CD4-positive, CD25-positive, alpha-beta regulatory T cell (primary cell): Measurements from ENCODE around the gene PEX7. TPM values are rescaled to one million over a fixed set of nuclear protein-coding genes. Genes with fewer than 3 reads are reported as not detected.

Experiments used
- ATAC-seq, 2 donors: fragments of 150-1000 bp; cut with Tn5 transposase; one replicate each; pipeline ENCODE4 v1.10.0; 2021; ENCODE audit warnings: low read depth in 2 of 2, moderate number of reproducible peaks in 2 of 2, moderate library complexity in 1 of 2
- DNase-seq, 3 donors: peaks; one replicate each; pipeline versions ENCODE4 v3.0.0 to v3.0.0-alpha.2; 2012 to 2022; ENCODE audit warnings: mixed read lengths in 1 of 3
- H3K27ac ChIP-seq: one replicate; pipeline ENCODE4 v1.7.0; 2013; ENCODE audit warnings: mild to moderate bottlenecking, low read length; ENCODE audit not compliant: insufficient read depth, poor library complexity, severe bottlenecking
- H3K27me3 ChIP-seq: one replicate; pipeline ENCODE4 v1.7.0; 2013; ENCODE audit warnings: low read length; ENCODE audit not compliant: control insufficient read depth, insufficient read depth
- H3K36me3 ChIP-seq: one replicate; pipeline ENCODE4 v1.7.0; 2013; ENCODE audit warnings: mild to moderate bottlenecking, low read length, moderate library complexity; ENCODE audit not compliant: control insufficient read depth, insufficient read depth
- H3K4me1 ChIP-seq: 2 replicates; pipeline ENCODE4 v1.7.0; 2013; ENCODE audit warnings: mild to moderate bottlenecking, low read length; ENCODE audit not compliant: insufficient read depth, control insufficient read depth, poor library complexity, severe bottlenecking
- H3K4me3 ChIP-seq: one replicate; pipeline ENCODE4 v1.7.0; 2013; ENCODE audit warnings: low read depth, mild to moderate bottlenecking, low read length, moderate library complexity
- H3K9me3 ChIP-seq, 2 experiments: 1 replicate in 1 of 2; 2 replicates in 1 of 2; pipeline ENCODE4 v1.7.0; 2013; ENCODE audit warnings: low read length in 2 of 2, mild to moderate bottlenecking in 1 of 2, moderate library complexity in 1 of 2; ENCODE audit not compliant: control insufficient read depth in 2 of 2
- H3K27ac Mint-ChIP-seq, 3 donors: one replicate each; pipeline ENCODE4 v1.8.0; 2020 to 2022; ENCODE audit warnings: mild to moderate bottlenecking in 3 of 3, mixed read lengths in 3 of 3, moderate library complexity in 2 of 3
- H3K27me3 Mint-ChIP-seq: one replicate; pipeline ENCODE4 v1.8.0; 2022; ENCODE audit warnings: mild to moderate bottlenecking, mixed read lengths
- H3K36me3 Mint-ChIP-seq: one replicate; pipeline ENCODE4 v1.8.0; 2020; ENCODE audit warnings: mixed read lengths
- H3K4me1 Mint-ChIP-seq, 4 donors: one replicate each; pipeline ENCODE4 v1.8.0; 2020 to 2022; ENCODE audit warnings: mixed read lengths in 4 of 4, mild to moderate bottlenecking in 1 of 4
- H3K4me3 Mint-ChIP-seq, 4 donors: one replicate each; pipeline ENCODE4 v1.8.0; 2020 to 2022; ENCODE audit warnings: mild to moderate bottlenecking in 4 of 4, mixed read lengths in 4 of 4, moderate library complexity in 3 of 4
- H3K9me3 Mint-ChIP-seq, 7 donors: one replicate each; pipeline ENCODE4 v1.8.0; 2020 to 2022; ENCODE audit warnings: mixed read lengths in 7 of 7, mild to moderate bottlenecking in 3 of 7, moderate library complexity in 2 of 7
- polyA plus RNA-seq, 4 donors: library from polyadenylated mRNA; unstranded; fragments of 300-500 nt; fragmentation: Illumina TruSeq; gene quantifications; one replicate each; pipeline ENCODE4 v1.2.3, GENCODE V29; 2021
- total RNA-seq: library from RNA; stranded (reverse); gene quantifications from one replicate; pipeline ENCODE4 v1.2.3, GENCODE V29; 2022

Gene PEX7
- 4.1 TPM for total RNA-seq
- polyA plus RNA-seq: 1 to 10 TPM; 4.8 to 9.4 (median 6.3) TPM

GRCh38 chr6:136822376-136823127 is at the start of gene PEX7:
PEX7 (plus strand) TSS chr6:136822592; CDS start chr6:136822666, 74 bp downstream.
- Histone ChIP-seq H3K36me3 (peaks cover 9% of the 10 kb centered on the region), H3K9me3 (no peaks in the 10 kb centered on the region), H3K4me1 (peaks cover 10% of the 10 kb centered on the region), H3K4me3 (peak within 1 kb of the TSS; percentile 96), H3K27ac (peak within 1 kb of the TSS; percentile 89), H3K27me3 (peaks cover 2% of the 10 kb centered on the region)
- peaks cover 23 to 46% (median 32%) of the 10 kb centered on the region in 4 donors for H3K4me1 Mint-ChIP-seq
- H3K27me3 Mint-ChIP-seq: peaks cover 4% of the 10 kb centered on the region
- H3K27ac Mint-ChIP-seq: peak within 1 kb of the TSS; percentile 95 to 98 (median 98)
- peak; percentile 80 to 95 (median 93) for DNase-seq
- ATAC-seq: peak; percentile 95
- peaks cover 25% of the 10 kb centered on the region for H3K36me3 Mint-ChIP-seq
- H3K4me3 Mint-ChIP-seq: peak within 1 kb of the TSS; percentile 88 to 97 (median 93)
- peaks cover 0 to 1% (median 0%) of the 10 kb centered on the region in 7 donors for H3K9me3 Mint-ChIP-seq

- H3K4me3 ChIP-seq: no peak overlapping the region
- Mint-ChIP-seq H3K27ac (peak overlapping the region; percentile 45 to 94 (median 81)), H3K27me3 (no peaks in the 10 kb centered on the region), H3K9me3 (no peaks in the 10 kb centered on the region), H3K36me3 (peaks cover 17% of the 10 kb centered on the region), H3K4me3 (peak overlapping the region in 3 of 4 donors; percentile 43 to 47 (median 44)), H3K4me1 (peaks cover 49 to 85% (median 65%) of the 10 kb centered on the region in 4 donors)
- peaks cover 40% of the 10 kb centered on the region for H3K4me1 ChIP-seq
- no peak overlapping the region for H3K27ac ChIP-seq
- peaks cover 4% of the 10 kb centered on the region for H3K36me3 ChIP-seq
- DNase-seq (no peak), ATAC-seq (peak in 1 of 2 donors; percentile 16)
- H3K27me3 ChIP-seq: no peaks in the 10 kb centered on the region
- H3K9me3 ChIP-seq: no peaks in the 10 kb centered on the region
Measured at GRCh38 chr6:136772685-136773472, 49.5 kb upstream of the PEX7 start.

- Mint-ChIP-seq H3K4me3 (peak overlapping the region in 2 of 4 donors; percentile 44 to 47), H3K9me3 (no peaks in the 10 kb centered on the region), H3K36me3 (peaks cover 17% of the 10 kb centered on the region), H3K4me1 (peaks cover 49 to 83% (median 63%) of the 10 kb centered on the region in 4 donors), H3K27me3 (no peaks in the 10 kb centered on the region), H3K27ac (peak overlapping the region; percentile 45 to 94 (median 81))
- DNase-seq (no peak), ATAC-seq (no peak)
- Histone ChIP-seq H3K27ac (no peak overlapping the region), H3K9me3 (no peaks in the 10 kb centered on the region), H3K4me3 (no peak overlapping the region), H3K27me3 (no peaks in the 10 kb centered on the region), H3K4me1 (peaks cover 38% of the 10 kb centered on the region), H3K36me3 (peaks cover 4% of the 10 kb centered on the region)
Measured at GRCh38 chr6:136773473-136773796, 49.0 kb upstream of the PEX7 start.

- Histone ChIP-seq H3K9me3 (no peaks in the 10 kb centered on the region), H3K27me3 (no peaks in the 10 kb centered on the region), H3K4me1 (peaks cover 38% of the 10 kb centered on the region), H3K27ac (no peak overlapping the region), H3K36me3 (peaks cover 4% of the 10 kb centered on the region), H3K4me3 (peak overlapping the region; percentile 35)
- Mint-ChIP-seq H3K9me3 (no peaks in the 10 kb centered on the region), H3K36me3 (peaks cover 17% of the 10 kb centered on the region), H3K27ac (peak overlapping the region; percentile 45 to 81 (median 57)), H3K4me1 (peaks cover 50 to 79% (median 59%) of the 10 kb centered on the region in 4 donors), H3K4me3 (peak overlapping the region in 2 of 4 donors; percentile 41 to 50), H3K27me3 (no peaks in the 10 kb centered on the region)
- ATAC-seq (no peak), DNase-seq (no peak)
Measured at GRCh38 chr6:136774228-136775041, 48.0 kb upstream of the PEX7 start.

GRCh38 chr6:136775081-136775480 is 47.3 kb upstream of the PEX7 start:
- H3K36me3 ChIP-seq: peaks cover 4% of the 10 kb centered on the region
- H3K9me3 ChIP-seq: no peaks in the 10 kb centered on the region
- Mint-ChIP-seq H3K9me3 (no peaks in the 10 kb centered on the region), H3K36me3 (peaks cover 17% of the 10 kb centered on the region), H3K4me1 (peaks cover 50 to 84% (median 64%) of the 10 kb centered on the region in 4 donors), H3K27ac (peak overlapping the region in 1 of 3 donors; percentile 57), H3K4me3 (peak overlapping the region in 2 of 4 donors; percentile 35 to 50), H3K27me3 (no peaks in the 10 kb centered on the region)
- no peak for ATAC-seq
- H3K4me3 ChIP-seq: no peak overlapping the region
- no peak for DNase-seq
- no peaks in the 10 kb centered on the region for H3K27me3 ChIP-seq
- no peak overlapping the region for H3K27ac ChIP-seq
- H3K4me1 ChIP-seq: peaks cover 43% of the 10 kb centered on the region

GRCh38 chr6:136775548-136775947 is 46.8 kb upstream of the PEX7 start:
- Histone ChIP-seq H3K4me3 (no peak overlapping the region), H3K9me3 (no peaks in the 10 kb centered on the region), H3K36me3 (peaks cover 4% of the 10 kb centered on the region), H3K27me3 (no peaks in the 10 kb centered on the region), H3K4me1 (peaks cover 43% of the 10 kb centered on the region), H3K27ac (no peak overlapping the region)
- Mint-ChIP-seq H3K4me3 (peak overlapping the region in 3 of 4 donors; percentile 4 to 35 (median 21)), H3K27ac (no peak overlapping the region), H3K9me3 (no peaks in the 10 kb centered on the region), H3K4me1 (peaks cover 50 to 81% (median 65%) of the 10 kb centered on the region in 4 donors), H3K36me3 (peaks cover 17% of the 10 kb centered on the region), H3K27me3 (no peaks in the 10 kb centered on the region)
- ATAC-seq (no peak), DNase-seq (no peak)

GRCh38 chr6:136777651-136778050 is 44.7 kb upstream of the PEX7 start:
- no peak for DNase-seq
- H3K27me3 ChIP-seq: no peaks in the 10 kb centered on the region
- H3K36me3 ChIP-seq: no peaks in the 10 kb centered on the region
- no peak overlapping the region for H3K4me3 Mint-ChIP-seq
- no peaks in the 10 kb centered on the region for H3K9me3 ChIP-seq
- peaks cover 50 to 83% (median 67%) of the 10 kb centered on the region in 4 donors for H3K4me1 Mint-ChIP-seq
- H3K4me1 ChIP-seq: peaks cover 39% of the 10 kb centered on the region
- H3K27ac ChIP-seq: no peak overlapping the region
- H3K27ac Mint-ChIP-seq: peak overlapping the region in 1 of 3 donors; percentile 8
- ATAC-seq: no peak
- no peaks in the 10 kb centered on the region for H3K27me3 Mint-ChIP-seq
- H3K36me3 Mint-ChIP-seq: peaks cover 20% of the 10 kb centered on the region
- no peak overlapping the region for H3K4me3 ChIP-seq
- H3K9me3 Mint-ChIP-seq: peaks cover 0 to 2% (median 0%) of the 10 kb centered on the region in 7 donors
